IPS-15b (cell line): ENCODE results near the gene MUC2.

ENCODE experiments used
- H3K27me3 ChIP-seq: one replicate; pipeline ENCODE4 v1.6.1; 2013; ENCODE audit warnings: low read length; ENCODE audit not compliant: control insufficient read depth, insufficient read depth
- H3K36me3 ChIP-seq: one replicate; pipeline ENCODE4 v1.6.1; 2013; ENCODE audit warnings: low read length; ENCODE audit not compliant: control insufficient read depth, insufficient read depth
- H3K4me1 ChIP-seq: one replicate; pipeline ENCODE4 v1.6.1; 2013; ENCODE audit warnings: mild to moderate bottlenecking, low read length; ENCODE audit not compliant: control insufficient read depth, insufficient read depth
- H3K4me3 ChIP-seq: one replicate; pipeline ENCODE4 v1.5.1; 2013; ENCODE audit warnings: low read depth, low read length
- H3K9ac ChIP-seq: one replicate; pipeline ENCODE4 v1.6.1; 2013; ENCODE audit warnings: low read depth, mild to moderate bottlenecking, low read length
- H3K9me3 ChIP-seq: one replicate; pipeline ENCODE4 v1.6.1; 2013; ENCODE audit warnings: mild to moderate bottlenecking, low read length; ENCODE audit not compliant: control insufficient read depth, insufficient read depth

The MUC2 gene

GRCh38 chr11:1074244-1075221 is at the start of gene MUC2:
TSS of gene MUC2 (plus strand) at chr11:1074874.
- H3K4me1 ChIP-seq, result no peaks in the 10 kb centered on the region
- H3K9ac ChIP-seq, result no peak within 1 kb of the TSS
- H3K36me3 ChIP-seq, result no peaks in the 10 kb centered on the region
- H3K27me3 ChIP-seq, result no peaks in the 10 kb centered on the region
- H3K4me3 ChIP-seq, result no peak within 1 kb of the TSS
- no peaks in the 10 kb centered on the region for H3K9me3 ChIP-seq

DNA sequence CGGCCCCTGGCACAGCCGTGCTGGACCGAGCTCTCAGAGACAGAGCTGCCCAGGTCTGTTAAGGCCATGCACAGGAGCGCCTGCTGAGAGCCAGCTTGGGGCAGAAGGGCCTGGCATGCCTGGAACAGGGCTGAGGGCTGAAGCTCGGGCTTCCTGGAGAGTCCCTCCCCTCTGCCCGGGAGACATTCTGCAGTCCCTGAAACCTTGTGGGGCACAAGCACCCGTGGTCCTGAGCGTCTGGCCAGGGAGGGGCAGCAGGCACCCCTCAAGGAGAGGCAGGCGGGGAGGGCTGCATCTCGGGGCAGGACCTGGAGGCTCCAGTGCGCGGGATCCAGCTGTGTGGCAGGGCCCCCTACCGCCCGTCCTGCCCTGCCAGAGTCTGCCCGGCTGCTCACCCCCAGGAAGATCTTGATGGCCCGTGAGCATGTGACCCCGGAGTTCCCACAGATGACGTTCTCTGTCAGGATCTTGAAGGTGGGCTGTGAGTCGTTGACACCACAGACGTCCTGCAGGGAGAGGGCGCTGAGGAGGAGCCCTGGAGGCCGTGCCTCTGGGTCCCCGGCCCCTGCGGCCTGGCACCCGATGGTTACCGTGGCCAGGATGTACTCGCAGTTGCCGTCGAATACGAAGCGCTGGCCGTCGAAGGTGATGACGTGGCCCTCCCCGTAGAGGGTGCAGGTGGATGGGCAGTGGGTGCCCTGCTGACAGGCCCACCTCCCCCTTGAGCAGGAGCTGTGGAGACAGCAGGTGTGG is 49.1 kb upstream of the MUC2 start:
- H3K27me3 ChIP-seq, result no peaks in the 10 kb centered on the region
- no peaks in the 10 kb centered on the region for H3K9me3 ChIP-seq
- H3K36me3 ChIP-seq, result peaks cover 5% of the 10 kb centered on the region
- H3K4me3 ChIP-seq, result no peak overlapping the region
- no peak overlapping the region for H3K9ac ChIP-seq
- no peaks in the 10 kb centered on the region for H3K4me1 ChIP-seq

GRCh38 chr11:1026163-1026450 is 48.6 kb upstream of the MUC2 start:
- H3K27me3 ChIP-seq, result no peaks in the 10 kb centered on the region
- peaks cover 5% of the 10 kb centered on the region for H3K36me3 ChIP-seq

DNA sequence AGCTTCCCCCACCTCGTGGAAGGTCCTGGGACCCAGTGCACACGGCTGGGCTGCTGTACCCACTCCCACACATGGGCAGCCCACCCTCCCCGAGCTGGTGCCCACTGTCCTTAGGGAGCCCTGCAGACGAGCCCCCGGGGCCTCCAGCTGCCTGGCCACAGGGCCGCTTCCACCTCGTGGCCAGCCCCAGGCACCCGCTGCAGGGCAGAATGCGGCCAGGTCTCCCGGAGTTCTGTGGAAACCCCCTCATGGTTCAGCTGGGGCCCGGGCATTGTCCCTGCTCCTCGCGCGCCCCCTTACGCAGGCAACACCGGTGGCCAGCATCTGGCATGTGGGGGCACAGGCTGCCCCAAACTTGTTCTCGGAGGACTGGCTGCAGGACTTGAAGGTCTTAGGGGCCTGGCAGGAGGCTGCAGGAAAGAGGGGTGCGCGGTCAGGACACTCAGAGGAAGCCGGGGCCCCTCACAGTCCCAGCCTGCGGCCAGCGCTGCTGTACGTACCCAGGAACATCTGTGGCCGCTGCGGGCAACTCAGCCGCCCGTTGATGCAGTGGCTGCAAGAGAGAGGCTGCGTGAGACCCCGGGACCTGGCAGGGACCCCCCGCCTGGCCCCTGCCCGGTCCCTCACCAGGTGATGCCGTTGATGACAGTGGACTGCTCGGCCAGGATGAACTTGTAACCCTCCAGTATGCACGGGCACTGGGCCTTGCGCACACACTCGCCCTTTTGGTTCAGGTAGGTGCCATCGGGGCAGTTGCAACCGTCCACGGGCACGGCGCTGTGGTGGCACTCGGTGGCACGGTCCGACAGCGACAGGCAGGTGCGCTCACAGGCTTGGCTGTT is 47.8 kb upstream of the MUC2 start:
- Histone ChIP-seq H3K36me3 (peaks cover 5% of the 10 kb centered on the region), H3K4me1 (no peaks in the 10 kb centered on the region), H3K4me3 (no peak overlapping the region), H3K9me3 (no peaks in the 10 kb centered on the region), H3K27me3 (no peaks in the 10 kb centered on the region), H3K9ac (no peak overlapping the region)

More at GRCh38 chr11:1026163-1026450, 48.6 kb upstream of the MUC2 start:
- Histone ChIP-seq H3K9me3 (no peaks in the 10 kb centered on the region), H3K9ac (no peak overlapping the region), H3K4me3 (no peak overlapping the region), H3K4me1 (no peaks in the 10 kb centered on the region)

DNA sequence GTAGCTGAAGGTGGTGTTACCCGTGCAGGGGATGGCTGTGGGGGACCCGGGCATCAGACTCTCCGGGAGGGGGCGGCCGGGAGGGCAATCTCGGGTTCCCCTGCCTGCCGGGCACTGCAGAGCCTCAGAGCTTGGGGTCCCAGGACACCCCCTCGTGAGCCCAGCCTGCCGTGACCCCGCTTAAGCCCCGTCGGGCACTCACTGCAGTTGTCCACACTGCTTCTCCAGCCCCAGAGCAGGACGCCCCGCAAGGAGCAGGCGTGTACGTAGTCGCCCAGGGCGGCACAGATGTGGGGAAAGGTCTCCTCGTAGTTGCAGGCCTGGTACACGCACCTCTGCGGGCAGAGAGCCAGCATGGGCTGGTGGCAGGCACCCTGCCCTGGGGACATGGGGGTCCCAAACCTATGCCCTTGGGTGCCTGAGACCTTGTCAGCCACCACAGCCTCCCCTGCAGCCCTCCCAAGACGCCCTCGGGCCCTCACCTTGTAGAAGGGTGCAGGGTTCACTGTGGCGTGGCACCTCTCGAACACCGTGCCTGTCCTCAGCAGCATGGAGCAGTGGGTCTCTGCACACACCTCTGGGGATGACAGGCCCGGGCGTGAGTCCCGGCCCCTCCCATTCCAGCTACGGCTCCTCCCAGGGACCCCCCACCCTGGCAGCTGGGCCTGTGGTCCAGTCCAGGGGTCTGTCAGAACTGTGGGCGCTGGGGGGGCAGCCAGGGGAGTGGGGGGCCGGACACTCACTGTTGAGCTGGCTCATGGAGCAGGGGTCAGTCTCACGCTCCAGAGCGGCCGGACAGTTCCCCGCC is 47.0 kb upstream of the MUC2 start:
- Histone ChIP-seq H3K27me3 (no peaks in the 10 kb centered on the region), H3K9me3 (no peaks in the 10 kb centered on the region), H3K9ac (no peak overlapping the region), H3K36me3 (peaks cover 5% of the 10 kb centered on the region), H3K4me3 (no peak overlapping the region), H3K4me1 (no peaks in the 10 kb centered on the region)

- Histone ChIP-seq H3K36me3 (peaks cover 5% of the 10 kb centered on the region), H3K9ac (no peak overlapping the region), H3K4me3 (no peak overlapping the region), H3K4me1 (no peaks in the 10 kb centered on the region), H3K27me3 (no peaks in the 10 kb centered on the region), H3K9me3 (no peaks in the 10 kb centered on the region)
Measured at GRCh38 chr11:1028291-1028540, 46.5 kb upstream of the MUC2 start.

GRCh38 chr11:1028616-1029015 is 46.1 kb upstream of the MUC2 start:
- H3K9ac ChIP-seq, result no peak overlapping the region
- no peak overlapping the region for H3K4me3 ChIP-seq
- H3K4me1 ChIP-seq, result no peaks in the 10 kb centered on the region
- H3K36me3 ChIP-seq, result peaks cover 5% of the 10 kb centered on the region
- H3K27me3 ChIP-seq, result no peaks in the 10 kb centered on the region
- no peaks in the 10 kb centered on the region for H3K9me3 ChIP-seq

DNA sequence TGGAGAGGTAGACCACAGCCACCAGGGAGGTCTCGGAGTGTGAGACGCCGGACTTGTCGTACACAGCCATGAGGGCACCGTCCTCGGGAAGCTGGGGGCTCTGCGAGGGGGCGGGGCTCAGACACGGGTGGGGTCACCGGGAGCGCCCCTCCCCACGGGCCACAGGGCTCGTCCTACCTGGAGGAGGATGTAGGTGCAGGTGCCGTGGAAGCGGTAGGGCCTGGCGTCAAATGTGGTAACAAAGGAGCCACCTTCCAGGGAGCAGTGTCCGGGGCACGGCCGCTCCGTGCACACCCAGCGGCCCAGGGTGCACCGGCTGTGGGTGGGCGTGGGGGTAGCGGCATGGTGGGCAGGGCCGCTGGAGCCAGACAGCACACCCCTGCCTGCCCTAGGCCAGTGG is 45.6 kb upstream of the MUC2 start:
- Histone ChIP-seq H3K4me1 (no peaks in the 10 kb centered on the region), H3K36me3 (peaks cover 5% of the 10 kb centered on the region), H3K9ac (no peak overlapping the region), H3K9me3 (no peaks in the 10 kb centered on the region), H3K4me3 (no peak overlapping the region), H3K27me3 (no peaks in the 10 kb centered on the region)

DNA sequence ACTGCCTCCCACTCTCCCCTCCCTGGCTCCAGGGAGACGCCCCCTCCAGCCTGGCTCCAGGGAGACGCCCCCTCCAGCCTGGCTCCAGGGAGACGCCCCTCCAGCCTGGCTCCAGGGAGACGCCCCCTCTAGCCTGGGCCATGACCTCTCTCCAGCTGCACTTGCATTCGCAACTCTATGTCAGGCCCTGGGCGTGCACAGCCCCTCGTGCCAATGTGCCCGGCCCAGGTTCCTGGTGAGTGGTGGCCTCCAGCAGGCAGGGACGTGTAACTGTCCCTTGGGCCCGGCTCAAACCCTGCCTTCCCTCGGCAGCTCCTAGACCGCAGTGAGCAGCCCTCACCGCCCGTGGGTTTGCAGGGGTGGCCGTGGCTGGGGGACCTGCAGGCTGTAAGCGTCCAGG is 45.0 kb upstream of the MUC2 start:
- no peaks in the 10 kb centered on the region for H3K27me3 ChIP-seq

GRCh38 chr11:1030086-1030485 is 44.6 kb upstream of the MUC2 start:
- Histone ChIP-seq H3K9ac (no peak overlapping the region), H3K36me3 (peaks cover 2% of the 10 kb centered on the region), H3K4me1 (no peaks in the 10 kb centered on the region), H3K9me3 (no peaks in the 10 kb centered on the region), H3K4me3 (no peak overlapping the region), H3K27me3 (no peaks in the 10 kb centered on the region)

More for the DNA sequence above, 45.0 kb upstream of the MUC2 start:
- Histone ChIP-seq H3K9me3 (no peaks in the 10 kb centered on the region), H3K9ac (no peak overlapping the region), H3K36me3 (peaks cover 2% of the 10 kb centered on the region), H3K4me3 (no peak overlapping the region), H3K4me1 (no peaks in the 10 kb centered on the region)

- no peak overlapping the region for H3K9ac ChIP-seq
- peaks cover 2% of the 10 kb centered on the region for H3K36me3 ChIP-seq
- no peaks in the 10 kb centered on the region for H3K27me3 ChIP-seq
- no peak overlapping the region for H3K4me3 ChIP-seq
- no peaks in the 10 kb centered on the region for H3K4me1 ChIP-seq
- no peaks in the 10 kb centered on the region for H3K9me3 ChIP-seq
Measured at GRCh38 chr11:1030556-1030955, 44.1 kb upstream of the MUC2 start.
